Uterus (tissue), 2 donors: ENCODE data around the gene SIKE1.

Source experiments
- CTCF ChIP-seq, 4 experiments: fragments of 200-600 bp in 2 of 4; fragments of 450-650 bp in 2 of 4; sonication (generic) in 2 of 4; IDR thresholded peaks; one replicate each; pipeline ENCODE4 v1.5.1; 2016 to 2019; ENCODE audit warnings: antibody characterized with exemption in 4 of 4, mild to moderate bottlenecking in 2 of 4, moderate library complexity in 1 of 4
- POLR2A ChIP-seq, 2 donors: fragments of 450-650 bp; IDR thresholded peaks; one replicate each; pipeline ENCODE4 v1.6.1; 2016; ENCODE audit warnings: antibody characterized with exemption in 2 of 2, mild to moderate bottlenecking in 1 of 2, moderate library complexity in 1 of 2

DNA sequence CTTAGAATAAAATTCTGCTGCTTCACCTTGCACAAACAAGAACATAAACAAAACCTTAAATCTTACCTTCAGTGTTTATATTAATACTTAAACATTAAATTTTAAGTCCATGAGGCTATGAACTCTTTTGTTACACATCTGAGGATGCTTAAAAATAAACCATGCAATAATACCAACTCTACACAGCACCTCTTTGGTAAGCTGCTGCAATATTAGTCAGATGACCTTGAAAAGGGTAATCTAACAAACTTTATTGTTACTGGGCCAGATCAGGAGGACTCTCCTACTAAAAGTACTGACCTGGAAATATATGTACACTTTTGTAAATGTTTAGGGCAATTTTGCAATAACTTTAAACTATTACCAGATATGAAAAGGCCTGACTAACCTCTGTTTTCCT lies 763 bp downstream of the SIKE1 start:
- TF ChIP-seq CTCF (IDR thresholded peaks at IDR 0.05): no peak
- no peak for TF ChIP-seq POLR2A (IDR thresholded peaks at IDR 0.05)
